ES-I3 (cell line): ENCODE measurements around the gene DAPK1.

ENCODE experiments used
- H3K36me3 ChIP-seq: 2 replicates; pipeline ENCODE4 v1.6.1; 2013; ENCODE audit warnings: mild to moderate bottlenecking, low read length, control low read depth, moderate library complexity; ENCODE audit not compliant: insufficient read depth
- H3K4me1 ChIP-seq: 2 replicates; pipeline ENCODE4 v1.6.1; 2013; ENCODE audit warnings: mild to moderate bottlenecking, control low read depth, low read length; ENCODE audit not compliant: insufficient read depth
- H3K9ac ChIP-seq: 2 replicates; pipeline ENCODE4 v1.6.1; 2013; ENCODE audit warnings: low read depth, mild to moderate bottlenecking, low read length, moderate library complexity
- H3K9me3 ChIP-seq: 2 replicates; pipeline ENCODE4 v1.6.1; 2013; ENCODE audit warnings: mild to moderate bottlenecking, low read length, moderate library complexity; ENCODE audit not compliant: control insufficient read depth, insufficient read depth

Gene DAPK1

DNA sequence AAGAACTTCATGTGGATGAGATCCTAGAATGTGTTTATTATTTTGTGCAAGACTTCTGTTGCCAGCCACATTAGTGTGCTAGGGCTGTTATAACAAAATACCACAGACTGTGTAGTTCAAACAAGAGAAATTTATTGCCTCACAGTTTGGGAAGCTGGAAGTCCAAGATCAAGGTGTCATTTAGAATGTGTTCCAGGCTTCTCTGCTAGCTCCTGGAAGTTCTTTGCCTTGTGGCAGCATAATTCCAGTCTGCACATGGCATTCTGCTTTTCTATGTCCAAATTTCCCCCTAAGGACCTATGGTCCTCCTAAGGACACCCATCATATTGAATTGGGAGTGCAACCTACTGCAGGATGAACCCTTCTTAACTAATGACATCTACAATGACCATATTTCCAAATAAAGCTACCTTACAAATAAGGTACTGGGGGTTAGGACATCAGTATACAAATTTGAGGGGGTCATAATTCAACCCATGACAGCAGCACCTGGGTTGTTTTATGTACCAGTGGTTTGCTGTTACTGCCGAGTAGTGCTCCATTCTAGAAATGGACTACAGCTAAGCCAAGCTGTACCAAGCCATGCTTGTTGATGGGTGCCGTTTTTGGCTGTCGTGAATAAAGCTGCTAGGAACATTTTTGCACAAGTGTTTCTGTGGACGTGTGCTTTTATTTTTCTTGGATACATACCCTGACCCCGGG, 52.7 kb downstream of the DAPK1 start:
- Histone ChIP-seq H3K36me3 (0 out of 2 replicates have a peak, but pooled peaks cover 3% of the 10 kb centered on the region), H3K4me1 (peaks cover 4% of the 10 kb centered on the region; the same call in 1 of the 2 replicates)

DNA sequence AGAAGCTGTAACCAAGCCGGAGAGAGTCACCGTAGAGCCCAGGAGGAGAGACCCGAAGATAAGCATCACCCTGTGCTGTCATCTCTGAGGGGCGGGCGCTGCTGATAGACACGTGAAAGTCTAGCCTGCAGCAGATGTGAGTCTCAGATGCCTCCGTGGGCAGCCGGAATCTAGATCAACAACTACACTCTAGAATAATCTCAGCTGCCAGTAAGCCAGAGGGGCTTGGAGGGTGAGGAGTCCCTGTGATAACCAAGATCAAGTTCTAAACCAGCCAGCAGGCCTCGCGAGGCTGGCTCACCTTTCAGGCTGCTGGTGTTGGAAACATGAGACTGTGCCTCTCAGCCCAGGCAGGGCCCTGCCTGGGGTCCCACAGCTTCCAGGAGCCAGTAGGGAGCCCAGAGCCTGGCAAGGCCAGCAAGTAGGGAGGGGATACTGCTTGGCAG, 54.1 kb downstream of the DAPK1 start:
- Histone ChIP-seq H3K9ac (no peak overlapping the region), H3K4me1 (peaks cover 4% of the 10 kb centered on the region; the same call in 1 of the 2 replicates), H3K36me3 (0 out of 2 replicates have a peak, but pooled peaks cover 3% of the 10 kb centered on the region), H3K9me3 (no peaks in the 10 kb centered on the region)

More for the DNA sequence above, 52.7 kb downstream of the DAPK1 start:
- Histone ChIP-seq H3K9me3 (no peaks in the 10 kb centered on the region), H3K9ac (no peak overlapping the region)

DNA sequence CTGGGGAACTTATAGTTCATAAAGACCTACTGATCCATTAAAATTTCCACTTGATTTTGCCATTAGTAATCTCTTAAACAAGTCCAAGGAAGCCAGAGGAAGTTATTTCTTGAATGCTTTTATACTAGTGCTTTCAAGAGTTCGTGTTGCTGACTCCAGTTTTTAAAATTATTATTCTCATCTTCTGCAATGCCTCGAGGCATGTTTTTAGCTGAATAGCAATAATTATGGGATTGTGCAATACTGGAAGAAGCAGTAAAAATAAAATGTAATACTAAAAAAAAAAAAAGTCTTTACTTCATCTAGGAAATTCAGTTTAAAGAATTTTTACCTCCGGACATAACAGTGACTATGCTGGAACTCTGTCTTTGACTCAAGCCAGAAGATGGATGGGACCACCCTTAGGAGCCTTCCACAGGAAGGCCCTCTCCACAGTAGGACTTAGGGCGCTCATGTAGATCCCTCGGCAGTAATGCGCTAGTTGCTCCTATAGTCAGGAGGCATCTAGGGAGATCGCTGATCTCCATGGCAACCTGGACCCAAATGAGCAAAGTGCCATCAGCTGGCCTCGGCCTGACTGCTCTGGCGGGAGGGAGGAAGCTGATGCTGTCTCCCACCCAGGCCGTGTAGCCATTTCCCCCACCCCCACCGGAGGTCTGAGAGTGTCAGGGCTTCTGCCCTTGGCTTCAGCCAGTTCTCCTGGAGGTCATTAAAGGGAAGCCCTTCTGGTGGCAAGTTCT, 56.7 kb downstream of the DAPK1 start:
- Histone ChIP-seq H3K9ac (no peak overlapping the region), H3K36me3 (0 out of 2 replicates have a peak, but pooled peaks cover 3% of the 10 kb centered on the region), H3K9me3 (no peaks in the 10 kb centered on the region), H3K4me1 (no peaks in the 10 kb centered on the region)

DNA sequence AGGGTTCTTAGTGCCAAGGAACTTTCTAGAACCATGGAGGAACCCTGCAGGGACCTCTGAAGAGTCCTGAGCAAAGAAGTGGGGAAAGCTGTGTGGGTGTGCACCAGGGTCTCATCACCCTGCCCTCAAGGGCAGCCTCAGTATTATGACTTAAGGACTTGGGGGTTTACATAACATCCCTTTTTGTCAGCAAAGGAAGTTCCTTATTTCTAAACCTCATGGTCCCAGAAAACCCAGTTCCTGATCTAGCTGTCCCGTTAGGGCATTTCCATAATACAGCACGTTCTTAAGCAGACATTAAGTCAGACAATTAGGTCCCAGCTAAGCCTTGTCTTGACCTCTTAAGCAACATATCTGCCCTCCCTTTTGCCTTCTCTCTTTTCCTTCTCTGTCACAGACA, 57.3 kb downstream of the DAPK1 start:
- Histone ChIP-seq H3K9ac (no peak overlapping the region), H3K36me3 (0 out of 2 replicates have a peak, but pooled peaks cover 3% of the 10 kb centered on the region), H3K9me3 (no peaks in the 10 kb centered on the region), H3K4me1 (no peaks in the 10 kb centered on the region)

DNA sequence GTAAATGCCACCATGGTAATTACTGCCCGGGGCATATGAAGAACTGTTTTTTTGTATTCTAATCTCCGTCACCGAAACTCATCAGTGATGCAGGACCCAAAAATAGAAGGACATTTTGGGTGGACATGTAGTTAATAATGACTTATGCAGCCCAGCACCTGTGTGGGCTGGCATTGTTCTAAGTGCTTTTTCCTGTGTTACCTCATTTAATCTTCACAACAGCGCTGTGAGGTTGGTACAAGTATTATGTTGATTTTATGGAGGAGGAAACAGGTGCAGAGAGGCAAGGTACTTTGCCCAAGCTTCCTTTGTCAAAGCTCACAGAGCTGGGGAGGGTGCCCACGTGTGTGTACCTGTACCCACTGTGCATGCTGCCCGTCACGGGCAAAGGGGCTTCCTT, 58.4 kb downstream of the DAPK1 start:
- H3K9me3 ChIP-seq = no peaks in the 10 kb centered on the region
- H3K36me3 ChIP-seq = 0 out of 2 replicates have a peak, but pooled peaks cover 3% of the 10 kb centered on the region
- no peak overlapping the region for H3K9ac ChIP-seq
- no peaks in the 10 kb centered on the region for H3K4me1 ChIP-seq

DNA sequence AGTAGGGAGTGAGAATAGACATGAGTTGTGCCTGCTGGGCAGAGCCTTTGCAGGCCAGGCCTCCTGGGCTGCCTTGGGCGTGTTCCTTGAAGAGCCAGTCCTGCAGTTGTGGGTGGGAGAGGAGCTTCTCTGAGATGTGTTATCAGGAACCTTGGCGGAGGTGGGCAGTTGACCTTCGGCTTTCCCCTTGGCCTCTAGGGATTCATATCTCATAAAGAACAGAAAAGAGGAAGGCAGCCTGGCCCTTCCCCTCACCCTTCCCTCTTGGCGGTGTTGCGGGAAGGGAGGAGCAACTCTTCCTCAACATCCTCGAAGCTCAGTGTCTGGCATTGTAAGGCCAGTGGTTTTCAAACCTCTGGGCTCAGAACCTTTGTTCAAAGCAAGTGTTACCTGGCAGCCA, 59.2 kb downstream of the DAPK1 start:
- peaks cover 3% of the 10 kb centered on the region; the same call in 1 of the 2 replicates for H3K9me3 ChIP-seq
- H3K4me1 ChIP-seq = no peaks in the 10 kb centered on the region
- no peak overlapping the region for H3K9ac ChIP-seq
- 0 out of 2 replicates have a peak, but pooled peaks cover 3% of the 10 kb centered on the region for H3K36me3 ChIP-seq

DNA sequence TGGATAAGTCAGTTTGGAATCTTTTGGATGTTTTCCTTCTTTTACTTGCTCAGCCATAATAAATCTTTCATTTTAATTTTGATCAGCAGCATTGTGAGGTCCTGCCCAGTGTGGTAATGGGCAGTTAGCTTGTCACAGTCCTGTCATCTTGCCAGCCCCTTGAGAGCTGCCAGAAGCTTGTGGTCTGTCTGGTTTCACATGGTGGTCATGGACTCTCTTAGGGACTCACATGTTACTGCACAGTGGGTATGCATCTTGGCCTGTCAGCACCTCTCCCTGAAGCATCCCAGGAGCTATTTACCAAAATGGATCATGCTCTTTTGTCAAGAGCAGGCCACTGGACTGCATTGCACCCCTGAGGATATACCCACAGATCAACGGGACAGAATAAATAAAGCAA, 60.3 kb downstream of the DAPK1 start:
- H3K36me3 ChIP-seq = 0 out of 2 replicates have a peak, but pooled peaks cover 2% of the 10 kb centered on the region
- H3K9ac ChIP-seq = no peak overlapping the region
- peaks cover 6% of the 10 kb centered on the region; the same call in 1 of the 2 replicates for H3K9me3 ChIP-seq
- no peaks in the 10 kb centered on the region for H3K4me1 ChIP-seq

DNA sequence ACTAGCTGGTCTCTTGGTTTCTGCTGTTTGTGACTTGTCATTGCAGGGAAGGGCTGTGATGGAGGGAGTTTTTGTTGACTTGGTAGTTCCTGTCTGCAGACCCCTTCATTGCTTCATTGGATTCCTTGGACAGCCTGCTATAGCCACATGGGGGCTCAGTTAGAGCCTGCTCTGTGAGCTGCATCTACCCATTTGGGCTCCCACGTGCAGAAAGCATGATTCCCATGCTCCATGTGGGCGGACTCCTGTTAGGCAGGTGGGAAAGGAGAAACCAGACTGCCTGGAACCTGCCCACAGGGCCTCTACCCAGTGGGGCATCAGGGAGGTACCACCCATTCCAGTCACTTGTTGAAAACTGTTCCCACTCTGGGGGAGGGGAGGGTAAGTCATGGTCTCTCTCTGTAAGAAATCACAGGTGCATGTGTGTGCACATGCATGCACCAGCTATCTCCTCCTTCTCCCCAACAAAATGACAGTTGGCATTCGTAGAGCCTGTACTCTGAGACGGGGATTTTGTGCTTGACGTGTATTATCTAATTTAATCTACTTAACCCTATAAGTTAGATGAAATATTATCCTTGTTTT, 61.0 kb downstream of the DAPK1 start:
- H3K36me3 ChIP-seq = no peaks in the 10 kb centered on the region
- no peak overlapping the region for H3K9ac ChIP-seq
- no peaks in the 10 kb centered on the region for H3K4me1 ChIP-seq
- H3K9me3 ChIP-seq = peaks cover 6% of the 10 kb centered on the region; the same call in 1 of the 2 replicates

DNA sequence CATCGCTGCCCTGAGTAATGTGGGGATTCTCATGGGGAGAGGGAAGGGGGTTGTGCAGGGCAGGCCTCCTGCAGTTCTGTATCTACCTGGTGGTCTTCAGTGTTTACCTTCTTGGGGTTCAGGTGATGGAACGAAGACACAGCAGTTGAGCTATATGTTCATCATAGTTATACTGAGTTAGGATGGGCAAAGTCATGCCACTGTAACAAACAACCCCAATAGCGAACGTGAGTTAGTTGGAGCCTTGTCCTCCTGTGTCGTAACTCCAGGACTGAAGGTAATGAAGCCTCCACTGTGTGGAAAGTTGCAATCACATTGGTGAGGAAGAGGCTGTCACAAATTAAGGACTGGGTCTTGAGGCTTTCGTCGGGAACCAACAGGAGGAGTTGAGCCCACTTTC, 64.4 kb downstream of the DAPK1 start:
- peaks cover 6% of the 10 kb centered on the region; the same call in 1 of the 2 replicates for H3K9me3 ChIP-seq
- no peaks in the 10 kb centered on the region; the same call in 1 of the 2 replicates for H3K36me3 ChIP-seq
- H3K4me1 ChIP-seq = peaks cover 7% of the 10 kb centered on the region
- H3K9ac ChIP-seq = no peak overlapping the region

DNA sequence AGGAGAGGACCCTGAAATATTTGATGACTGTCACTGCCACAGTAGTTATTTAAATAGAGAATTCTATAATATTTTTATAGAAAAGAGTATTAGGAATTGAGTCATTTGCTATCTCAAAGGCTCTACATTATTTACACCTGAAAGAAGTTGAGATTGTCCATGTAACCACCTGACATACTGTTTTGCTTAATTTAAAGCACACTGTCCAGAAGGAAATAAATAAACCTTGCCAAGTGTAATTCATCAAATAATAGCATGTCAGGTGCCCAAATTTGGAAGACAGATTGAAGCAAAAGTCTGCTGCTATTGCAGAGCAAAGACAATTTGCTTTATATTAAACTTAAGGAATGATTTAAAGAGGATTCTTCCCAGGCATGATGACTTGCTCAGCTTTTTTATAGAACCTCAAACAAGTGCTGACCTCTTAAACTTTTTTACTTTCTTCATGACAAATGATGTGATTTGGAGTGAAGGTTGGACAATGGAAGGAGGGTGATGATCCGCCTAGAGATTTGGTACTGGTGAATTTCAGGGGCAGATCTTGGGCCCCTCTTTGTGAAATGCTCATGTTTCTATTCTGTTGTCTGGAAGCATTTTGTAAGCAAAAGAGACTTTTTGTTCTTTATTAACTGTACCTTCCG, 65.0 kb downstream of the DAPK1 start:
- peaks cover 13% of the 10 kb centered on the region for H3K4me1 ChIP-seq
- H3K36me3 ChIP-seq = no peaks in the 10 kb centered on the region; the same call in 1 of the 2 replicates
- H3K9me3 ChIP-seq = peaks cover 6% of the 10 kb centered on the region; the same call in 1 of the 2 replicates
- no peak overlapping the region for H3K9ac ChIP-seq

DNA sequence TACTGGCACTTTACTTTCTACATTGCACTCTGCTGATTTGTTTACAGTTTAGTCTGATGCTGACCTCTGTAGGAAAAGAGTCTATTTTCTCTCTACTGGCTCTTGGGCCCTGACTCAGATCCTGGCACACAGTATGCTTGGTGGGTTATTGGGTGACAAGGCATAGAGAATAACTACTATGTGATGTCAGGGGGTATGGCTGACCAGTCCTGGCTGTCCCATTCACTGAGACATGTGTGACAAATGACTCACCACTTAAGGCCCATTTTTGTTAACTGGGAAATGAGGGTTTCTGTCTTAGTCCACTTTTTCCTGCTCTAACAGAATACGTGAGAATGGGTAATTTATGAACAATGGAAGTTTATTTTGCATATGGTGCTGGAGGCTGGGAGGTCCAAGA, 66.4 kb downstream of the DAPK1 start:
- Histone ChIP-seq H3K9ac (no peak overlapping the region), H3K36me3 (no peaks in the 10 kb centered on the region; the same call in 1 of the 2 replicates), H3K4me1 (peaks cover 23% of the 10 kb centered on the region), H3K9me3 (peaks cover 6% of the 10 kb centered on the region; the same call in 1 of the 2 replicates)

DNA sequence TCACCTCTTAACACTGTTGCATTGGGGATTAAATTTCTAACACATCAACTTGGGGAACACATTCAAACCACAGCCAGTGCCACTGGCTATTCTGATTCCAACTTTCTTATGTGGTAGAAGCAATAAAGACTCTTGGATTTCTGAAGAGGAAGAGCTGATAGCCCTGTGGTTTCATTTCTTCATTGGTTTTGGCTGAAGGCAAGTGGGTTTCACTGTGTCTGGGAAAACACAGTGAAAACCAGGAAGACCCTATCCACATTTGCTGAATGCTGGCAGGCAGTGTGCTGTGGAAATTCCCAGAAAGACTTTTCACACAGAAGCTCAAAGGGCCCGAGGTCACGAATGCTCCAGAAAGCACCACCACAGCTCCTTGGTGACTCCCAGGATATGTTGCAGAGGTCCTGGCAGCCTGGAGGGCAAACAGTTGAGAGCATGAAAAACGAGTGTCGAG, 67.1 kb downstream of the DAPK1 start:
- Histone ChIP-seq H3K9me3 (peaks cover 6% of the 10 kb centered on the region; the same call in 1 of the 2 replicates), H3K9ac (no peak overlapping the region), H3K36me3 (no peaks in the 10 kb centered on the region; the same call in 1 of the 2 replicates), H3K4me1 (peaks cover 26% of the 10 kb centered on the region)

DNA sequence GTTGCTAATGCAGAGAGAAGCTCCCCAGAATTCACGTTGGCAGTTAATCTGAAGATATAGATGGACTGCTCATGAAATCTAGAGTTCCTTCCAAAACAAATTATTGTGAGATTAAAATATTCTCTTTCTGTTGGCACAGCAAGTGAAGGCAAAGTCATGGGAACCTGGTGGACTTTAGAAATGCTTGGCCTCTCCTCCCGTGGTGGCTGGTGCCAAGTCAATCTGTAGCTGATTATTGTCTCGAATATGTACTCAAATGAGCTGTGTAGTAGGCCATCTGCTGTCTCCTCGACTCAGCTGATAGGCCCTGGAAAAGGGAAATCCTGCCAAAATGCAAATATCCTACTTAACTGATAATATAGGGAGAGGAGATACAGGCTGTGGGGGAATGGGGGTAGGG, 69.3 kb downstream of the DAPK1 start:
- no peak overlapping the region for H3K9ac ChIP-seq
- peaks cover 34% of the 10 kb centered on the region for H3K4me1 ChIP-seq
- H3K36me3 ChIP-seq = no peaks in the 10 kb centered on the region; the same call in 1 of the 2 replicates
- 0 out of 2 replicates have a peak, but pooled peaks cover 1% of the 10 kb centered on the region for H3K9me3 ChIP-seq

DNA sequence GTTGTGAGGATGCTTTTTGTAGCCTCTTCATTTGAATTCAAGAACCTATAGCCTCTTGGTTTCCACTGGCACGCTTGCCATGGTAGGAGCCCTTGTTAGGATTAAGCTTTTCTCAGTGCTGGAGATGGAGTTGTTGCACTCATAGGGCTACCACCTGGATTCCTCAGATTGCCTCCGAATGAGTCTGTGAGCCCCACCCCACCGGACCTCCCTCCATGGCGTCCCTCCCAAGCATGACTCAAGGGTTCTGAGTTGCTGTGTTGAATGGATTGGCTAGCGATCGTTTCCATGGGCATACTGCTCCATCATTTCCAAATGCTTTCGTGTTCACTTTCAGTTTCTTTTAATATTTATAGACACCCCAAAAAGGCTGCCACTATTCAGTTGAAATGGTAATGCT, 69.9 kb downstream of the DAPK1 start:
- peaks cover 34% of the 10 kb centered on the region for H3K4me1 ChIP-seq
- H3K9ac ChIP-seq = no peak overlapping the region
- H3K9me3 ChIP-seq = no peaks in the 10 kb centered on the region
- no peaks in the 10 kb centered on the region; the same call in none of the 2 replicates for H3K36me3 ChIP-seq
